Measurements from ENCODE around the gene METTL25.

DNA sequence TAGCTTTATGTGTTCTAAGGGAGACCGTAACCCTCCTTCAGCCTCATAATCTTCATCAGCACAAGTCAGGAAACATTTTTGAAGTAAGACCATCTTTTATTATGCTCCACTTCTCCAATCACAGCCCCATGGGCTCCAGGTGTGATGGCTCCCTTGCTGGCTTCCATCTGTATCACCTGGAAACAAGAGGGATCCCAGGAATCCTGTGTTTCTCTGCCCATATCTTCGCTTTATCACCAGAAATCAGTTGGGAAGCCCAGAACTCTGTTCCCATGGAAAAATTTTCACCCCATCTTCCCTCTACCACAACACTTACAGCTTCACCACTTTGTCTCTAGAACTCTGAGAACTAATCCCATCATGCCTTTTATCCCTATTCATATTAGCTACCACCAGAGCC is 68.3 kb downstream of the METTL25 start:
- TF ChIP-seq, protein P1, sequence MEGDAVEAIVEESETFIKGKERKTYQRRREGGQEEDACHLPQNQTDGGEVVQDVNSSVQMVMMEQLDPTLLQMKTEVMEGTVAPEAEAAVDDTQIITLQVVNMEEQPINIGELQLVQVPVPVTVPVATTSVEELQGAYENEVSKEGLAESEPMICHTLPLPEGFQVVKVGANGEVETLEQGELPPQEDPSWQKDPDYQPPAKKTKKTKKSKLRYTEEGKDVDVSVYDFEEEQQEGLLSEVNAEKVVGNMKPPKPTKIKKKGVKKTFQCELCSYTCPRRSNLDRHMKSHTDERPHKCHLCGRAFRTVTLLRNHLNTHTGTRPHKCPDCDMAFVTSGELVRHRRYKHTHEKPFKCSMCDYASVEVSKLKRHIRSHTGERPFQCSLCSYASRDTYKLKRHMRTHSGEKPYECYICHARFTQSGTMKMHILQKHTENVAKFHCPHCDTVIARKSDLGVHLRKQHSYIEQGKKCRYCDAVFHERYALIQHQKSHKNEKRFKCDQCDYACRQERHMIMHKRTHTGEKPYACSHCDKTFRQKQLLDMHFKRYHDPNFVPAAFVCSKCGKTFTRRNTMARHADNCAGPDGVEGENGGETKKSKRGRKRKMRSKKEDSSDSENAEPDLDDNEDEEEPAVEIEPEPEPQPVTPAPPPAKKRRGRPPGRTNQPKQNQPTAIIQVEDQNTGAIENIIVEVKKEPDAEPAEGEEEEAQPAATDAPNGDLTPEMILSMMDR (conservative IDR thresholded peaks at IDR 0.05; ENCODE audit: low read depth, low read length) = no peak
- no peak for TF ChIP-seq EZH2 (IDR thresholded peaks at IDR 0.05; ENCODE audit: low read length, unreplicated experiment)
- TF ChIP-seq EZH2phosphoT487 (IDR thresholded peaks at IDR 0.05; ENCODE audit: borderline replicate concordance, low read length) = no peak
